Lower lobe of right lung (tissue), 2 donors: ENCODE results near the gene CCDC178. TPM values are rescaled to one million over a fixed set of nuclear protein-coding genes. Genes with fewer than 3 reads are reported as not detected.

Source experiments
- ATAC-seq, 2 donors: fragments of 200-7000 bp; cut with Tn5 transposase; one replicate each; pipeline ENCODE4 v1.9.1; 2020 to 2022; ENCODE audit warnings: mild to moderate bottlenecking in 2 of 2, moderate library complexity in 2 of 2
- DNase-seq: peaks from one replicate; pipeline ENCODE4 v3.0.0-alpha.2; 2020
- H3K27ac ChIP-seq: fragments of 200-600 bp; one replicate; pipeline ENCODE4 v1.8.0; 2022
- H3K27me3 ChIP-seq: fragments of 200-600 bp; one replicate; pipeline ENCODE4 v1.8.0; 2022; ENCODE audit warnings: low read depth
- H3K36me3 ChIP-seq: fragments of 200-600 bp; one replicate; pipeline ENCODE4 v1.8.0; 2022; ENCODE audit warnings: mild to moderate bottlenecking
- H3K4me1 ChIP-seq: fragments of 200-600 bp; one replicate; pipeline ENCODE4 v1.8.0; 2022
- H3K4me3 ChIP-seq: fragments of 200-600 bp; one replicate; pipeline ENCODE4 v1.8.0; 2022; ENCODE audit warnings: mild to moderate bottlenecking
- H3K9me3 ChIP-seq: fragments of 200-600 bp; one replicate; pipeline ENCODE4 v1.8.0; 2022
- CTCF ChIP-seq: fragments of 200-600 bp; IDR thresholded peaks from one replicate; pipeline ENCODE4 v1.8.0; 2022; ENCODE audit warnings: antibody characterized with exemption, mild to moderate bottlenecking
- intact Hi-C: fragments of 100-400 bp; cut with DNase I; formaldehyde crosslinking; loops from one replicate; pipeline ENCODE4 v1.11.0; 2022
- total RNA-seq: library from RNA; stranded (reverse); fragmentation: NEBNext Ultra II Directional; extraction: Animal tissue kit (Norgen Biotek cat#: 25700); gene quantifications from one replicate; pipeline ENCODE4 v1.2.1, GENCODE V29; 2021
- donor health status: DM: no; HTN: yes; CAD: no; lungs with severe emphysema.

Gene CCDC178
- total RNA-seq, 1 donor from 2014 or later, result not detected

GRCh38 chr18:32893915-32894314, 546.6 kb downstream of the CCDC178 start:
- no peak for DNase-seq
- H3K27ac ChIP-seq, result no peak overlapping the region
- peaks cover 8% of the 10 kb centered on the region for H3K9me3 ChIP-seq
- H3K27me3 ChIP-seq, result no peaks in the 10 kb centered on the region
- no peak for TF ChIP-seq CTCF
- H3K4me1 ChIP-seq, result no peaks in the 10 kb centered on the region
- no peak for ATAC-seq
- H3K36me3 ChIP-seq, result no peaks in the 10 kb centered on the region
- no peak overlapping the region for H3K4me3 ChIP-seq
- intact Hi-C loops, result no loop called here

GRCh38 chr18:32891797-32892196, 548.7 kb downstream of the CCDC178 start:
- Histone ChIP-seq H3K27me3 (no peaks in the 10 kb centered on the region), H3K9me3 (no peaks in the 10 kb centered on the region), H3K4me3 (no peak overlapping the region), H3K36me3 (no peaks in the 10 kb centered on the region), H3K4me1 (no peaks in the 10 kb centered on the region), H3K27ac (no peak overlapping the region)
- DNase-seq (no peak), ATAC-seq (no peak)
- intact Hi-C loops, result no loop called here
- no peak for TF ChIP-seq CTCF

- no peak for TF ChIP-seq CTCF
- Histone ChIP-seq H3K4me1 (no peaks in the 10 kb centered on the region), H3K27me3 (no peaks in the 10 kb centered on the region), H3K36me3 (no peaks in the 10 kb centered on the region), H3K27ac (no peak overlapping the region), H3K4me3 (no peak overlapping the region), H3K9me3 (no peaks in the 10 kb centered on the region)
- intact Hi-C loops, result no loop called here
- no peak for ATAC-seq
- no peak for DNase-seq
Observed at GRCh38 chr18:32891130-32891529, 549.4 kb downstream of the CCDC178 start.

GRCh38 chr18:32889615-32890593, 550.6 kb downstream of the CCDC178 start:
- Histone ChIP-seq H3K9me3 (no peaks in the 10 kb centered on the region), H3K4me3 (no peak overlapping the region), H3K4me1 (no peaks in the 10 kb centered on the region), H3K36me3 (no peaks in the 10 kb centered on the region), H3K27me3 (no peaks in the 10 kb centered on the region), H3K27ac (no peak overlapping the region)
- ATAC-seq (no peak), DNase-seq (no peak)
- intact Hi-C loops, result no loop called here
- no peak for TF ChIP-seq CTCF

GRCh38 chr18:32888306-32888705, 552.2 kb downstream of the CCDC178 start:
- no peak for ATAC-seq
- intact Hi-C loops, result no loop called here

More at GRCh38 chr18:32888306-32888705, 552.2 kb downstream of the CCDC178 start:
- no peak for DNase-seq
- Histone ChIP-seq H3K4me1 (no peaks in the 10 kb centered on the region), H3K4me3 (no peak overlapping the region), H3K9me3 (no peaks in the 10 kb centered on the region), H3K27ac (no peak overlapping the region), H3K27me3 (no peaks in the 10 kb centered on the region), H3K36me3 (no peaks in the 10 kb centered on the region)
- TF ChIP-seq CTCF, result no peak

Other genes starting within 250 kb of the CCDC178 start
- 1.4 TPM for gene ASXL3, start 137.5 kb upstream of the CCDC178 start, total RNA-seq